Mesendoderm (in vitro differentiated cells): ENCODE data around the gene EHBP1. TPM values are rescaled to one million over a fixed set of nuclear protein-coding genes. Genes with fewer than 3 reads are reported as not detected.

ENCODE experiments used
- DNase-seq: peaks from one replicate; pipeline ENCODE4 v3.0.0; 2013
- H2AK5ac ChIP-seq: 2 replicates; pipeline ENCODE4 v1.6.1; 2013; ENCODE audit warnings: low read length, inconsistent platforms
- H2BK120ac ChIP-seq: 2 replicates; pipeline ENCODE4 v1.6.1; 2013; ENCODE audit warnings: low read depth, mild to moderate bottlenecking, low read length, moderate library complexity, mixed read lengths
- H2BK15ac ChIP-seq: replicated peaks from 2 replicates; pipeline ENCODE4 v1.6.1; 2013; ENCODE audit warnings: low read depth, mild to moderate bottlenecking, moderate library complexity
- H2BK5ac ChIP-seq: 2 replicates; pipeline ENCODE4 v1.6.1; 2013; ENCODE audit warnings: low read length, inconsistent platforms
- H3K18ac ChIP-seq: 2 replicates; pipeline ENCODE4 v1.6.1; 2013; ENCODE audit warnings: mild to moderate bottlenecking, low read length, mixed read lengths
- H3K23ac ChIP-seq: one replicate; pipeline ENCODE4 v1.6.1; 2013; ENCODE audit warnings: low read length
- H3K27ac ChIP-seq: 2 replicates; pipeline ENCODE4 v1.5.1; 2013; ENCODE audit warnings: low read depth, mild to moderate bottlenecking, inconsistent platforms, low read length, moderate library complexity
- H3K27me3 ChIP-seq: 2 replicates; pipeline ENCODE4 v1.6.1; 2013; ENCODE audit warnings: low read length, control low read depth, mild to moderate bottlenecking, inconsistent platforms; ENCODE audit not compliant: insufficient read depth, poor library complexity
- H3K36me3 ChIP-seq: 2 replicates; pipeline ENCODE4 v1.6.1; 2013; ENCODE audit warnings: low read length, inconsistent platforms; ENCODE audit not compliant: control insufficient read depth, insufficient read depth
- H3K4ac ChIP-seq: one replicate; pipeline ENCODE4 v1.6.1; 2013; ENCODE audit warnings: low read depth, mild to moderate bottlenecking, low read length, moderate library complexity
- H3K4me1 ChIP-seq: 2 replicates; pipeline ENCODE4 v1.6.1; 2013; ENCODE audit warnings: low read depth, low read length, inconsistent platforms; ENCODE audit not compliant: control insufficient read depth
- H3K4me2 ChIP-seq: 2 replicates; pipeline ENCODE4 v1.6.1; 2013; ENCODE audit warnings: low read length
- H3K4me3 ChIP-seq: 2 replicates; pipeline ENCODE4 v1.5.1; 2013; ENCODE audit warnings: mild to moderate bottlenecking, low read length
- H3K56ac ChIP-seq: one replicate; pipeline ENCODE4 v1.6.1; 2013; ENCODE audit warnings: low read length
- H3K79me1 ChIP-seq: 2 replicates; pipeline ENCODE4 v1.6.1; 2013; ENCODE audit warnings: low read length, inconsistent platforms
- H3K79me2 ChIP-seq: 2 replicates; pipeline ENCODE4 v1.6.1; 2013; ENCODE audit warnings: mild to moderate bottlenecking, low read length; ENCODE audit not compliant: control insufficient read depth, insufficient read depth
- H3K9ac ChIP-seq: 2 replicates; pipeline ENCODE4 v1.6.1; 2013; ENCODE audit warnings: low read length, inconsistent platforms
- H4K5ac ChIP-seq: one replicate; pipeline ENCODE4 v1.6.1; 2013; ENCODE audit warnings: low read length
- H4K8ac ChIP-seq: one replicate; pipeline ENCODE4 v1.6.1; 2013; ENCODE audit warnings: low read depth, mild to moderate bottlenecking, control low read depth, low read length, moderate library complexity
- WGBS: extraction: QIAGEN DNeasy Blood & Tissue Kit; methylation state at CpG from one replicate; pipeline ENCODE4 v1.1.7; 2013; ENCODE audit warnings: low lambda C conversion rate, missing lambda C conversion rate; ENCODE audit not compliant: insufficient coverage; ENCODE audit errors: extremely low coverage; 5-methylcytosine and 5-hydroxymethylcytosine counted together
- polyA plus RNA-seq, 2 experiments: library from polyadenylated mRNA; stranded (reverse); fragments of 200-250 nt; gene quantifications; one replicate each; pipeline ENCODE4 v1.2.3, GENCODE V29; 2013

The EHBP1 gene
- 22.0 TPM for polyA plus RNA-seq (2013, experiment 1 of 2)
- 21.4 TPM for polyA plus RNA-seq (2013, experiment 2 of 2)

DNA sequence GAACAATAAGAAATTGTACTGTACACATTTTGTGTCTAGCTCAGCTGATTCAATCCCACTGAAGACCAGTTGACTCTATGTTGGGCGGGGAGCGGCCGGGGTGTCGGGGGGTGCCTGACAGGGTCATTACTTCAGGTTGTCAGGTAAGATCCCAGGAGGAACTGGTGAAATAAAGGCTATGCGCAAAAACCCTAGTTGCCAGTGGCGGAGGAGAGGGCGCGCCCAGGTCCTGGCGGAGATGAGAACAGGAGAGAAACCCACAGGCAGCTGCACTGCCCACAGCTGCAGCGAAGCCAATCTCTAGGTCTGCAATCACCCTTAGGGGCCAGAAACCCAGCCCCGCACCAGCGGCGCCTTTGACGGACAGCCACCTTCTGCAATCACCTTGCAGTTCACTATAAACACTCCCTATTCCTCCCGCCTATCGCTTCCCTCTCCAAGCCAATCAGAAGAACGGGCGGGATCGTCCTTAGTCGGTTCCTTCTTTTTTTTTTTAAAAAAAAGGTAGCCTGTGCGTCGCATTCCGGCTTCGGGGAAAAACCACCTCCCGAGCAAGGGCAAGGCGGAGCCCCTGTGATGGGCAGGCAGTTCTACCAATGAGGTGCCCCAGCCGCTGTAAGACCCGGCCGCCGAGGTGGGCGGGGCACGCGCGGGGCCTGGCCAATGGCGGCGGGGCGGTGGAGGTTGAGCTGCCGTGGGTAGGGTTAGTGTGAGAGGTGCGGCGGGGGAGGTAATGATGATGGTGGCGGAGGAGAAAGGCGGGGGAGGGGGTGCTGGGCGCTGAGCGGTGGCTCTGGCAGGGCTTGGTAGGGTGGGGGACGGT, at the start of gene EHBP1:
TSS of gene EHBP1 (plus strand) at position 707 of the 823 bp plus-strand sequence. CDS start 1,479 bp downstream, outside the sequence.
- H3K4me1 ChIP-seq: peaks cover 9% of the 10 kb centered on the region
- no peak within 1 kb of the TSS for H2BK120ac ChIP-seq
- H3K36me3 ChIP-seq: no peaks in the 10 kb centered on the region
- H3K4me3 ChIP-seq: peak within 1 kb of the TSS; percentile 91
- H3K4ac ChIP-seq: no peak within 1 kb of the TSS
- H3K9ac ChIP-seq: peak within 1 kb of the TSS; percentile 91
- no CpG with 5 or more reads among the region's 45 CpGs for WGBS
- H3K23ac ChIP-seq: no peak within 1 kb of the TSS
- H4K8ac ChIP-seq: no peak within 1 kb of the TSS
- no peak within 1 kb of the TSS for H2BK15ac ChIP-seq
- H3K27me3 ChIP-seq: no peaks in the 10 kb centered on the region
- peaks cover 11% of the 10 kb centered on the region for H3K79me1 ChIP-seq
- peak within 1 kb of the TSS; percentile 54 for H3K27ac ChIP-seq
- peak within 1 kb of the TSS; percentile 77 for H3K4me2 ChIP-seq
- peak within 1 kb of the TSS; percentile 96 for H3K56ac ChIP-seq
- H4K5ac ChIP-seq: no peak within 1 kb of the TSS
- H2BK5ac ChIP-seq: no peak within 1 kb of the TSS
- H3K79me2 ChIP-seq: peaks cover 16% of the 10 kb centered on the region
- H3K18ac ChIP-seq: peak within 1 kb of the TSS; percentile 76
- H2AK5ac ChIP-seq: no peak within 1 kb of the TSS
- DNase-seq: peak; percentile 100

DNA sequence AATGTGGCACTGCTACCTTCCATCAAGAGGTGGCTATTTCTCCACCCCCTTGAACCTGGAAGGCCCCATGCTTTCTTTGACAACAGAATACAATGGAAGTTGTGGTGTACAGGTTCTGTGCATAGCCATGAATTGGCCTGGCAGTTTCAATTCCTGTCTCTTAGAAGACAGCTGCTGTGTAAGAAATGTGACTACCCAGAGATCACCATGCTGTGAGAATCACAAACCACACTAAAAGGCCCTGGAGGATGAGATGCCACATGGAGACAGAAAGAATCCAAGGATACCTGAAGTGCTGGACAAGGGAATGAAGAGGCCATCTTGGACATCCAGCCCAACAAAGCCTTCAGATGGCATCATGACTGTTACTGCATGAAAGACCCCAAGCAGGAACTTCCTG, 47.7 kb upstream of the EHBP1 start:
- no peak overlapping the region for H2BK120ac ChIP-seq

DNA sequence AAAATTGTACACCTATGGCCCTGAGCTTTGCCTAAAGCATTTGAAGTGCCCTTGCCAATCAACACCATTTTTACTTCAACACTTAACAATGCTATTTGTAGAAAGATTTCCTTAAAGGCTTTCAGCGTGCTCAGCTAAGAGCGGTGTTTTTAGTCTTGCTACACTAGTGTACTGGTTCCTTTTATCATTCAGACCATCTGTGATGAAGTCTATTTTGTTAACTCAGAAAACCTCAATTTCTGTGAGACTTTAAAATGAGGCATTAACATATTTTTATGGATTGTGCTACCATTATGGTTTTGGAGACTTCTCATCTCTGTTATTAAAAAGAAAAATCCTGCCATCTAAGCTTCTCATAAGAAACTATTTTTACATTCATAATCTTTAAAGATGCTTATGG, 46.6 kb upstream of the EHBP1 start:
- Histone ChIP-seq H3K4me2 (no peak overlapping the region), H3K27me3 (no peaks in the 10 kb centered on the region), H3K27ac (no peak overlapping the region), H3K79me2 (no peaks in the 10 kb centered on the region), H3K18ac (no peak overlapping the region), H3K4ac (no peak overlapping the region), H3K36me3 (no peaks in the 10 kb centered on the region), H2BK5ac (no peak overlapping the region), H2AK5ac (no peak overlapping the region), H3K4me1 (peaks cover 3% of the 10 kb centered on the region), H3K56ac (no peak overlapping the region), H3K4me3 (no peak overlapping the region), H2BK120ac (no peak overlapping the region), H3K9ac (no peak overlapping the region), H4K8ac (no peak overlapping the region), H3K23ac (no peak overlapping the region), H3K79me1 (no peaks in the 10 kb centered on the region), H2BK15ac (no peak overlapping the region), H4K5ac (no peak overlapping the region)
- WGBS: no CpG with 5 or more reads among the region's 2 CpGs
- DNase-seq: no peak

More for the DNA sequence above, 47.7 kb upstream of the EHBP1 start:
- no peaks in the 10 kb centered on the region for H3K36me3 ChIP-seq
- no peak overlapping the region for H2BK5ac ChIP-seq
- no peak overlapping the region for H3K4me2 ChIP-seq
- H3K23ac ChIP-seq: no peak overlapping the region
- H2AK5ac ChIP-seq: no peak overlapping the region
- no peak overlapping the region for H3K18ac ChIP-seq
- H3K4ac ChIP-seq: no peak overlapping the region
- H4K8ac ChIP-seq: no peak overlapping the region
- no peak overlapping the region for H3K9ac ChIP-seq
- H3K27ac ChIP-seq: no peak overlapping the region
- no peak overlapping the region for H4K5ac ChIP-seq
- H3K79me2 ChIP-seq: no peaks in the 10 kb centered on the region
- H3K27me3 ChIP-seq: no peaks in the 10 kb centered on the region
- H2BK15ac ChIP-seq: no peak overlapping the region
- no peak overlapping the region for H3K56ac ChIP-seq
- no peaks in the 10 kb centered on the region for H3K79me1 ChIP-seq
- H3K4me1 ChIP-seq: peaks cover 3% of the 10 kb centered on the region
- no peak overlapping the region for H3K4me3 ChIP-seq
- DNase-seq: no peak

DNA sequence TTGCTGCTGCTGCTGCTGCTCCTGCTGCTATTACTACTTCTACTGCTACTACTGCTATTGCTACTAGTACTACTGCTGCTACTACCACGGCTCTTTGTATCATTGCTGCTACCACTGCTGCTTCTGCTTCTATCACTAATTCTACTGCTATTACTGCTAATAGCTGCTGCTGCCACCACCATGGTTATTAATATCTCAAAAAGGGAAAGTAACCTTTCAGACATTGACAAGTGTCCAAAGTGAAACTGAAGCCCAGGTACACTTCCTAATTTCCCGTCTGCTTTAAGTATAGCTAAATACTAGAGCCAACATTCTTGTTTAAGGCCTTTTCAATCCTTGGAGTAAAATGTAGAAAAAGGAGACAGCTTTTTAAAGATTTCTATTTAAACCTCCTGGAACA, 45.4 kb upstream of the EHBP1 start:
- H3K79me1 ChIP-seq: no peaks in the 10 kb centered on the region
- no peak overlapping the region for H2AK5ac ChIP-seq
- H3K4me3 ChIP-seq: no peak overlapping the region
- H2BK15ac ChIP-seq: no peak overlapping the region
- DNase-seq: no peak
- no peak overlapping the region for H2BK120ac ChIP-seq
- H4K8ac ChIP-seq: no peak overlapping the region
- no CpG with 5 or more reads among the region's 2 CpGs for WGBS
- no peaks in the 10 kb centered on the region for H3K79me2 ChIP-seq
- H4K5ac ChIP-seq: no peak overlapping the region
- no peak overlapping the region for H2BK5ac ChIP-seq
- no peak overlapping the region for H3K56ac ChIP-seq
- H3K36me3 ChIP-seq: no peaks in the 10 kb centered on the region
- H3K27ac ChIP-seq: no peak overlapping the region
- H3K9ac ChIP-seq: no peak overlapping the region
- H3K4me1 ChIP-seq: peaks cover 3% of the 10 kb centered on the region
- no peak overlapping the region for H3K4me2 ChIP-seq
- H3K23ac ChIP-seq: no peak overlapping the region
- H3K4ac ChIP-seq: no peak overlapping the region
- no peak overlapping the region for H3K18ac ChIP-seq
- no peaks in the 10 kb centered on the region for H3K27me3 ChIP-seq

DNA sequence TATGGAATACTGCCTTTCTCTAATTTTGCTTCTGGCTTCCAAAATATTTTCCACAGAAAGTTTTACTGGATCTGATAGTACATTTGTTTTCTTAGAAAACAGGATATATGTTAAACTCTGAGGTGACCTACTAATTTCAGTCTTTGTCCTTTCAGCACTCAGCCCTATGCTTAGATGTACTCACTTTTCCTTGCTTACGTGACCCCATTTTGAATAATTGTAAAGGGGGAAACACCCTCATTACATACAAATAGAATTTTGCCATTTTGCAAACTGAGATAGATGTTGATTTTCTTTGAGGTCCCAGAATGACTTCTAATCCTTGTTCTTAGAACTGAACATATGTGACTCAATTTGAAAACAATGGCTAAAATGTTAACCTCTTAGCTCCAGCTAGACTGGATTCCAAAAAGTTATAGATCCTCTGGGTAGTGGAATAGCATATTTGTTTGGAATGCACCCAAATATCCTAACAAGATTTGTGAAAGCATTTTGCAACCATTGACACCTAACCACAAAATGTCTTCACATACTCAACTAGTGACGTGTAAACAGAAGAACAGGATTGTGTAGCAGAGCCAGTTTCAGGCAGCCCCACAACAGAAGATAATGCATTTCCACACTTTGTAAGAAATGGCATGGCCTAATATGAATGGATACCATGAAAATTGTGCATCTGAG, 44.8 kb upstream of the EHBP1 start:
- Histone ChIP-seq H3K56ac (no peak overlapping the region), H3K4ac (no peak overlapping the region), H2BK15ac (no peak overlapping the region), H2BK5ac (no peak overlapping the region), H3K36me3 (no peaks in the 10 kb centered on the region), H3K4me2 (no peak overlapping the region), H3K18ac (no peak overlapping the region), H4K8ac (no peak overlapping the region), H3K79me2 (no peaks in the 10 kb centered on the region), H3K27me3 (no peaks in the 10 kb centered on the region), H3K79me1 (no peaks in the 10 kb centered on the region), H3K4me3 (no peak overlapping the region), H3K4me1 (peaks cover 3% of the 10 kb centered on the region), H3K27ac (no peak overlapping the region), H3K9ac (no peak overlapping the region), H4K5ac (no peak overlapping the region), H2AK5ac (no peak overlapping the region), H2BK120ac (no peak overlapping the region), H3K23ac (no peak overlapping the region)
- DNase-seq: no peak
- WGBS: no CpG with 5 or more reads among the region's 2 CpGs
